Measurements from ENCODE around the gene LAMA3.

The LAMA3 gene

DNA sequence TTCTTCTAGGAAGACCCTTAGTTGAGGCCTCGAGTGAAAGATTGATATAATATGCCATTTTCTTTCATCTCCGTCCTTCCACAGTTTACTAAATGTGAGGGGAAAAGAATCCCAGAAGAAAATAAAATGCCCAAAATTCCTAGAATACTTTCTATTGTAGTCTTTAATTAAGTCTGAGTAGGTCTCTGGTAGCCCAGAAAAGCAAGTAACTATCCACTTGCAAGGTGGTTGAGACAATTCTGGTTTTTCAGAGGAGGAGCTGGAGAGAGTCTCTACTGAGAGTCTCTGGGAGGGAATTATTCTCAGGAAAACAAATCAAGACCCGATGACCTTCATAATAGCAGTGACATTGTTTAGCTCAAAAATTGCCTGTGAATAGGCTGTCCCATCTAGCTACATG lies 261.4 kb downstream of the LAMA3 start:
- H3K4me3 ChIP-seq (ENCODE audit: low read depth, low read length), result no peak overlapping the region
- TF ChIP-seq, protein P1, sequence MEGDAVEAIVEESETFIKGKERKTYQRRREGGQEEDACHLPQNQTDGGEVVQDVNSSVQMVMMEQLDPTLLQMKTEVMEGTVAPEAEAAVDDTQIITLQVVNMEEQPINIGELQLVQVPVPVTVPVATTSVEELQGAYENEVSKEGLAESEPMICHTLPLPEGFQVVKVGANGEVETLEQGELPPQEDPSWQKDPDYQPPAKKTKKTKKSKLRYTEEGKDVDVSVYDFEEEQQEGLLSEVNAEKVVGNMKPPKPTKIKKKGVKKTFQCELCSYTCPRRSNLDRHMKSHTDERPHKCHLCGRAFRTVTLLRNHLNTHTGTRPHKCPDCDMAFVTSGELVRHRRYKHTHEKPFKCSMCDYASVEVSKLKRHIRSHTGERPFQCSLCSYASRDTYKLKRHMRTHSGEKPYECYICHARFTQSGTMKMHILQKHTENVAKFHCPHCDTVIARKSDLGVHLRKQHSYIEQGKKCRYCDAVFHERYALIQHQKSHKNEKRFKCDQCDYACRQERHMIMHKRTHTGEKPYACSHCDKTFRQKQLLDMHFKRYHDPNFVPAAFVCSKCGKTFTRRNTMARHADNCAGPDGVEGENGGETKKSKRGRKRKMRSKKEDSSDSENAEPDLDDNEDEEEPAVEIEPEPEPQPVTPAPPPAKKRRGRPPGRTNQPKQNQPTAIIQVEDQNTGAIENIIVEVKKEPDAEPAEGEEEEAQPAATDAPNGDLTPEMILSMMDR (IDR thresholded peaks at IDR 0.05; ENCODE audit: insufficient read depth, low read depth, low read length, missing control alignments), result no peak
- DNase-seq (ENCODE audit: low read depth), result no peak

DNA sequence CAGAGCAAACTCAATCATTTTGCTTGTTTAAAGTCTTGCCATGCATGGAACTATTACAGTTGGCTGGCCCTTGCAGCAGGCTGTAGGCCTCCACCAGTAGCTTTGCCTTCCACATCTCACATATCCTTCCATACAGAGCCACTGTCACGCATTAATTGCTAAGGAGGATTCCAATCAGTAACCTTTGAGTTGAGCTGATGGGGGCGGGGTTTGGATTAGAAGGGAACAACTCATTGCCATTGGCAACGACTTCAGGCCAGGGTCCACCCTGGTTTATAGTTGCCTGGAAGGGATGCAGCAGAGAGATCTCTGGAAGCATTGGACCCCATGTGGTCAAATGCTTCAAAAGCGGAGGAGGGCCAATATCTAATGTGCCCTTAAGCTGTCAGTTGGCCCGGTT lies 262.0 kb downstream of the LAMA3 start:
- TF ChIP-seq, protein P1 (IDR thresholded peaks at IDR 0.05; ENCODE audit: insufficient read depth, low read depth, low read length, missing control alignments), result no peak
- no peak for DNase-seq (ENCODE audit: low read depth)
- no peak overlapping the region for H3K4me3 ChIP-seq (ENCODE audit: low read depth, low read length)

DNA sequence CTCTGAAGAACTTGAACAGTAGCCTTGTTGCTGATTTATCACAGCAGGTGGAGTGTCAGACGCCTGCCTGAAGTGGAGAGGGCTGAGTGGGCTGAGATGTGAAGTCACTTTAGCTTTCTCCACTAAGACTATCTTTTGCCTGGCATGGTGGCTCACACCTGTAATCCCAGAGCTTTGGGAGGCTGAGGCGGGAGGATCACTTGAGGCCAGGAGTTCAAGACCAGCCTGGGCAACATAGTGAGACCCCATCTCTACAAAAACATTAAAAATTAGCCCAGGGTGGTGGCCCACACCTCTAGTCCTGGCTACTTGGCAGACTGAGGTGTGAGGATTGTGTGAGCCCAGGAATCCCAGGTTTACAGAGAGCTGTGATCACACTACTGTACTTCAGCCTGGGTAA lies 264.7 kb downstream of the LAMA3 start:
- no peak for DNase-seq (ENCODE audit: low read depth)
- H3K4me3 ChIP-seq (ENCODE audit: low read depth, low read length), result no peak overlapping the region
- TF ChIP-seq, protein P1 (IDR thresholded peaks at IDR 0.05; ENCODE audit: insufficient read depth, low read depth, low read length, missing control alignments), result no peak

DNA sequence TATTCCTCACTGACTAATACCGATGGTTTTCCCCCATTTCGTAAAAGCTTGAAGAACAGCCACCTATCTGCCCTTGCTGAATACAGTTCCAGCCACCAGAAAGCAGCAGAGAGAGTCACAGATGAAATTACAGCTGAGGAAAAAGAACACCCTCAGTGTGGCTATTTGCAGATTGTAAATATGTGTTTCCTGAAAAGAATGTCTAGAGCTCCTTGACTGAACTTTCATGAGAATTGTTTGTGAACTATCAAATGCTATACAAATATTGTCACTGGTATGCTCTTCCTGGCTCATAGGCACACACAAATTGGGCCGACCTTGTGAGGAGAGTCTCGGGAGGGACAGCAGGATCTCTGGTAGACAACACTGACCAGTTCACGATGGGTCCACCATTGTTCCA lies 267.2 kb downstream of the LAMA3 start:
- no peak overlapping the region for H3K4me3 ChIP-seq (ENCODE audit: low read depth, low read length)
- no peak for DNase-seq (ENCODE audit: low read depth)
- TF ChIP-seq, protein P1 (IDR thresholded peaks at IDR 0.05; ENCODE audit: insufficient read depth, low read depth, low read length, missing control alignments), result no peak

DNA sequence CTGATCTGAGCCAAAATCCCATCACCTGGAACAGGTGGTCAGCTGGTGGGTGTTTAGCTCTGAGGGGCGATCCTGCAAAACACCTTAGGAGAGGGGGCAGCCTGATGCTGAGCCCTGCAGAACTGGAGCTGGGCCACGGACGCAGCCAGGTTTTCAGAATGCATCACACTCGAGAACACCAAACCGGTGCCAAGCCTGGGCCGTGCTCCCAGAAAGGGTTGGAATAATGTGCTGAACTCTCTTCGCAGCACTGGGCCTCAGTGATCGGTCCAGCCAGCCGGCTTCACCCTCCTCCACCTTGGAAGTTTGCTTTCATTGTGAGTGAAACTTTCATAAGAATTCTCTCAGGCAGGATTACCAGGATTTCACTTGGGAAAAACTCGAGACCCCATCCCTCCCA lies 268.8 kb downstream of the LAMA3 start:
- no peak overlapping the region for H3K4me3 ChIP-seq (ENCODE audit: low read depth, low read length)
- TF ChIP-seq, protein P1 (IDR thresholded peaks at IDR 0.05; ENCODE audit: insufficient read depth, low read depth, low read length, missing control alignments), result no peak
- no peak for DNase-seq (ENCODE audit: low read depth)

DNA sequence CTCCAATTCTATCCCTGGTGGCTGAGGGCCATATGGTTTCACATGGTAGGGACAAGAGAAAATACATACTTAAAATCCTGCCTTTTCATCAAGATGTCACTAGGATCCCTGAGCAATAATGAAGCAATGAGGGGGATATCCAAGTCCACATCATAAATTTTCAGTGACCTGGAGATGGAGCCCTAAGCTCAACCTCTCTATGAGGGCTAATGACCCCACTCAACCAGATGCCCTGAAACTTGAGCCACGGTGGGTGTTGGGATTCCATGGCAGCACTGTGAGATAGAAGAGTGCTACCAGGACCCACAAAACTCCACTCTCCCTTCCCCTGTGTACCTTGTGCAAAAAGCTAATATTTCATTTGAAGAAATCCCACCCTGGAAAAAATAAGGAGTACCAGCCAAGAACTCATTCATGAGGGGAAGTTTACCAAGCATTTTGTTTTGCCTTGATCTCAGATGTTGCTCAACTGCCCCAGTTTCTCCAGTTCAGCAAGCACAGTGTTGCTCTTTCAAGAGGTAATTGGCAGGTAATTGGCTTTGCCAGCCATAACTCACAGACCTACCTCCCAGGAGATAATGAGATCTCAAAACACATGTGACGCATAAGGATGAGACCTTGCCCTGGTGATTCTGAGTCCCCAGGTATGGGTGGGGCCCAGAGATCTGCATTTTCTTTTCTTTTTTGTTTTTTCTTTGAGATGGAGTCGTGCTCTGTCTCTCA lies 274.4 kb downstream of the LAMA3 start:
- H3K4me3 ChIP-seq (ENCODE audit: low read depth, low read length), result no peak overlapping the region
- DNase-seq (ENCODE audit: low read depth), result no peak
- TF ChIP-seq, protein P1 (IDR thresholded peaks at IDR 0.05; ENCODE audit: insufficient read depth, low read depth, low read length, missing control alignments), result peak; percentile 9

Data from GM12865 (cell line).